ENCODE measurements around the gene SLIRP.

DNA sequence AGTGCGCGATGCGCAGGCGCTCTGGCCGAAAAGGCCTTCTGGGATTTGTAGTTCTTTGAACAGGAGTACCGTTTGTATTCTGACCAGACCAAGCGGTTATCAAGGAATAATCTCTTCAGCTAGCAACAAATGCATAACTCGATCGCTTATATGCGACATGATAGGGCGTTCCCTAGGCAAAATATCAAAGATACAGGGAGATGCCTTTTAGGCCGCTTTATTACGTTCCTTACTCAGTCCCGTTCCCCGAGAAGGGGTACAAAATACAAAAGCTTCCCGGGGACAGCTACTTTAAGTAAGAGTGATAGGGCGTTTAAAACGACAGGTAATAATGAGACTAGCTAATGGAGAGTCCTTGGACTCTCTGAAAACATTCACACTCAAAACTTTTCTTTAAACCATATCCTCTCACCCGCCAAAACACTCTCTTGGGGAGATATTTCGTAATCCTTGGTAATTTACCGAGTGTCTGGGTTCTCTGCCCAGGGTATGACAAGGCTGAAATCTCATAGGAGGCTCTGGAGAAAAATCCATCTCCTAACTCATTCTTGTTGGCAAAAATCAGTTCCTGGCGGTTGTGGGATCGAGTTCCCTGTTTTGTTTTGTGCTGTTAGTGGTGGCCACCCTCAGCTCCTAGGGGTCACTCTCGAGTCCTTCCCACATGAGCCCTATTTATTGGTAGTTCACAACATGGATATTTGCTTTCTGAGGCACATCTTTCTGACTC lies 53.5 kb downstream of the SLIRP start:
- TF ChIP-seq, protein P1, sequence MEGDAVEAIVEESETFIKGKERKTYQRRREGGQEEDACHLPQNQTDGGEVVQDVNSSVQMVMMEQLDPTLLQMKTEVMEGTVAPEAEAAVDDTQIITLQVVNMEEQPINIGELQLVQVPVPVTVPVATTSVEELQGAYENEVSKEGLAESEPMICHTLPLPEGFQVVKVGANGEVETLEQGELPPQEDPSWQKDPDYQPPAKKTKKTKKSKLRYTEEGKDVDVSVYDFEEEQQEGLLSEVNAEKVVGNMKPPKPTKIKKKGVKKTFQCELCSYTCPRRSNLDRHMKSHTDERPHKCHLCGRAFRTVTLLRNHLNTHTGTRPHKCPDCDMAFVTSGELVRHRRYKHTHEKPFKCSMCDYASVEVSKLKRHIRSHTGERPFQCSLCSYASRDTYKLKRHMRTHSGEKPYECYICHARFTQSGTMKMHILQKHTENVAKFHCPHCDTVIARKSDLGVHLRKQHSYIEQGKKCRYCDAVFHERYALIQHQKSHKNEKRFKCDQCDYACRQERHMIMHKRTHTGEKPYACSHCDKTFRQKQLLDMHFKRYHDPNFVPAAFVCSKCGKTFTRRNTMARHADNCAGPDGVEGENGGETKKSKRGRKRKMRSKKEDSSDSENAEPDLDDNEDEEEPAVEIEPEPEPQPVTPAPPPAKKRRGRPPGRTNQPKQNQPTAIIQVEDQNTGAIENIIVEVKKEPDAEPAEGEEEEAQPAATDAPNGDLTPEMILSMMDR (IDR thresholded peaks at IDR 0.05 in 2 of 3, conservative IDR thresholded peaks at IDR 0.05 in 1 of 3; ENCODE audit: borderline replicate concordance in 1 of 3, insufficient read depth in 1 of 3, low read depth in 2 of 3, low read length in 2 of 3), result peak; percentile 10 to 53 (median 49); a peak in 5 of 6 replicates
- TF ChIP-seq TCF7L2 (IDR thresholded peaks at IDR 0.05; ENCODE audit: borderline replicate concordance, extremely low read depth, insufficient read depth, insufficient read length) (no peak), POLR2A (IDR thresholded peaks at IDR 0.05; ENCODE audit: borderline replicate concordance, extremely low read depth, insufficient read depth, insufficient read length) (no peak), YY1 (IDR thresholded peaks at IDR 0.05; ENCODE audit: extremely low read depth, insufficient replicate concordance, low read depth, low read length) (no peak), SRF (IDR thresholded peaks at IDR 0.05; ENCODE audit: low read depth) (no peak), EZH2phosphoT487 (IDR thresholded peaks at IDR 0.05; ENCODE audit: borderline replicate concordance) (no peak), RAD21 (IDR thresholded peaks at IDR 0.05; ENCODE audit: low read depth) (peak; percentile 22), SIN3A (IDR thresholded peaks at IDR 0.05; ENCODE audit: low read depth) (no peak)
- TF ChIP-seq, protein P2, sequence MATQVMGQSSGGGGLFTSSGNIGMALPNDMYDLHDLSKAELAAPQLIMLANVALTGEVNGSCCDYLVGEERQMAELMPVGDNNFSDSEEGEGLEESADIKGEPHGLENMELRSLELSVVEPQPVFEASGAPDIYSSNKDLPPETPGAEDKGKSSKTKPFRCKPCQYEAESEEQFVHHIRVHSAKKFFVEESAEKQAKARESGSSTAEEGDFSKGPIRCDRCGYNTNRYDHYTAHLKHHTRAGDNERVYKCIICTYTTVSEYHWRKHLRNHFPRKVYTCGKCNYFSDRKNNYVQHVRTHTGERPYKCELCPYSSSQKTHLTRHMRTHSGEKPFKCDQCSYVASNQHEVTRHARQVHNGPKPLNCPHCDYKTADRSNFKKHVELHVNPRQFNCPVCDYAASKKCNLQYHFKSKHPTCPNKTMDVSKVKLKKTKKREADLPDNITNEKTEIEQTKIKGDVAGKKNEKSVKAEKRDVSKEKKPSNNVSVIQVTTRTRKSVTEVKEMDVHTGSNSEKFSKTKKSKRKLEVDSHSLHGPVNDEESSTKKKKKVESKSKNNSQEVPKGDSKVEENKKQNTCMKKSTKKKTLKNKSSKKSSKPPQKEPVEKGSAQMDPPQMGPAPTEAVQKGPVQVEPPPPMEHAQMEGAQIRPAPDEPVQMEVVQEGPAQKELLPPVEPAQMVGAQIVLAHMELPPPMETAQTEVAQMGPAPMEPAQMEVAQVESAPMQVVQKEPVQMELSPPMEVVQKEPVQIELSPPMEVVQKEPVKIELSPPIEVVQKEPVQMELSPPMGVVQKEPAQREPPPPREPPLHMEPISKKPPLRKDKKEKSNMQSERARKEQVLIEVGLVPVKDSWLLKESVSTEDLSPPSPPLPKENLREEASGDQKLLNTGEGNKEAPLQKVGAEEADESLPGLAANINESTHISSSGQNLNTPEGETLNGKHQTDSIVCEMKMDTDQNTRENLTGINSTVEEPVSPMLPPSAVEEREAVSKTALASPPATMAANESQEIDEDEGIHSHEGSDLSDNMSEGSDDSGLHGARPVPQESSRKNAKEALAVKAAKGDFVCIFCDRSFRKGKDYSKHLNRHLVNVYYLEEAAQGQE (IDR thresholded peaks at IDR 0.05; ENCODE audit: low read depth), result no peak

All from HCT116 (cell line).